ENCODE results near the gene AAGAB.
"Not testable (repeated sequence)": the region's sequence is repeated elsewhere in the genome, so short reads cannot be mapped to it uniquely, and the experiment has no call there.

AAGAB gene

GRCh38 chr15:67251318-67251717, 3.1 kb downstream of the AAGAB start:
- FAIRE-seq = no peak

GRCh38 chr15:67249830-67250229, 4.6 kb downstream of the AAGAB start:
- no peak for FAIRE-seq

GRCh38 chr15:67248011-67248505, 6.4 kb downstream of the AAGAB start:
- no peak for FAIRE-seq

GRCh38 chr15:67246606-67247005, 7.9 kb downstream of the AAGAB start:
- not testable (repeated sequence) for FAIRE-seq

GRCh38 chr15:67244971-67245478, 9.4 kb downstream of the AAGAB start:
- FAIRE-seq = no peak

- no peak for FAIRE-seq
Observed at GRCh38 chr15:67242708-67243111, 11.8 kb downstream of the AAGAB start.

GRCh38 chr15:67241132-67241855, 13.2 kb downstream of the AAGAB start:
- FAIRE-seq = no peak

- FAIRE-seq = no peak
Observed at GRCh38 chr15:67240235-67241131, 14.0 kb downstream of the AAGAB start.

- no peak for FAIRE-seq
Observed at GRCh38 chr15:67232591-67232990, 21.9 kb downstream of the AAGAB start.

- FAIRE-seq = no peak
Observed at GRCh38 chr15:67230504-67230903, 24.0 kb downstream of the AAGAB start.

GRCh38 chr15:67228286-67228685, 26.2 kb downstream of the AAGAB start:
- no peak for FAIRE-seq

- no peak for FAIRE-seq
Observed at GRCh38 chr15:67227846-67228245, 26.6 kb downstream of the AAGAB start.

- FAIRE-seq = no peak
Observed at GRCh38 chr15:67227431-67227830, 27.0 kb downstream of the AAGAB start.

GRCh38 chr15:67225336-67225735, 29.1 kb downstream of the AAGAB start:
- no peak for FAIRE-seq

GRCh38 chr15:67224889-67225288, 29.6 kb downstream of the AAGAB start:
- no peak for FAIRE-seq

GRCh38 chr15:67219288-67219687, 35.2 kb downstream of the AAGAB start:
- no peak for FAIRE-seq

- FAIRE-seq = no peak
Observed at GRCh38 chr15:67218428-67218827, 36.0 kb downstream of the AAGAB start.

- no peak for FAIRE-seq
Observed at GRCh38 chr15:67216859-67217258, 37.6 kb downstream of the AAGAB start.

- no peak for FAIRE-seq
Observed at GRCh38 chr15:67215102-67215501, 39.4 kb downstream of the AAGAB start.

GRCh38 chr15:67212684-67213367, 41.6 kb downstream of the AAGAB start:
- no peak for FAIRE-seq

- FAIRE-seq = no peak
Observed at GRCh38 chr15:67210555-67211168, 43.8 kb downstream of the AAGAB start.

- no peak for FAIRE-seq
Observed at GRCh38 chr15:67208396-67208795, 46.1 kb downstream of the AAGAB start.
